BLaER1 (cell line): ENCODE results near the gene CHST12.
A peak's percentile ranks its signal among the peaks of the same experiment; 100 is the strongest.

ENCODE experiments used
- H3K27ac ChIP-seq: shearing (Covaris generic); formaldehyde crosslinking; 2 replicates; pipeline ENCODE4 v1.8.1; 2022
- H3K27me3 ChIP-seq: shearing (Covaris generic); formaldehyde crosslinking; 2 replicates; pipeline ENCODE4 v1.8.1; 2022
- H3K36me3 ChIP-seq: shearing (Covaris generic); formaldehyde crosslinking; 2 replicates; pipeline ENCODE4 v1.8.1; 2022
- H3K4me1 ChIP-seq: shearing (Covaris generic); formaldehyde crosslinking; 2 replicates; pipeline ENCODE4 v1.8.1; 2022
- H3K4me2 ChIP-seq: shearing (Covaris generic); formaldehyde crosslinking; 2 replicates; pipeline ENCODE4 v1.8.1; 2022
- H3K4me3 ChIP-seq: shearing (Covaris generic); formaldehyde crosslinking; 2 replicates; pipeline ENCODE4 v1.8.1; 2022
- H3K9ac ChIP-seq: shearing (Covaris generic); formaldehyde crosslinking; 2 replicates; pipeline ENCODE4 v1.8.1; 2022
- H3K9me3 ChIP-seq: shearing (Covaris generic); formaldehyde crosslinking; 2 replicates; pipeline ENCODE4 v1.8.1; 2022
- H4K20me1 ChIP-seq: shearing (Covaris generic); formaldehyde crosslinking; 2 replicates; pipeline ENCODE4 v1.8.1; 2022
- Cebpa-rat ChIP-seq: shearing (Covaris generic); IDR thresholded peaks from 2 replicates; pipeline ENCODE4 v1.8.1; 2022

CHST12 gene

GRCh38 chr7:2431260-2431867, 28.0 kb downstream of the CHST12 start:
- Histone ChIP-seq H3K4me1 (peaks cover 9% of the 10 kb centered on the region), H4K20me1 (peaks cover 68% of the 10 kb centered on the region), H3K4me2 (no peak overlapping the region), H3K27me3 (no peaks in the 10 kb centered on the region), H3K27ac (no peak overlapping the region), H3K9me3 (peaks cover 49% of the 10 kb centered on the region), H3K36me3 (peaks cover 84% of the 10 kb centered on the region), H3K9ac (no peak overlapping the region), H3K4me3 (no peak overlapping the region)
- TF ChIP-seq Cebpa-rat = no peak

- Histone ChIP-seq H3K27me3 (no peaks in the 10 kb centered on the region), H3K27ac (no peak overlapping the region), H3K4me3 (no peak overlapping the region), H3K36me3 (peaks cover 84% of the 10 kb centered on the region), H3K9me3 (peaks cover 42% of the 10 kb centered on the region), H3K4me1 (peaks cover 19% of the 10 kb centered on the region), H3K4me2 (no peak overlapping the region), H4K20me1 (peaks cover 71% of the 10 kb centered on the region), H3K9ac (no peak overlapping the region)
- TF ChIP-seq Cebpa-rat = no peak
These were observed 29.7 kb downstream of the CHST12 start for GRCh38 chr7:2432910-2433712.

GRCh38 chr7:2433713-2434550, 30.5 kb downstream of the CHST12 start:
- Histone ChIP-seq H4K20me1 (peaks cover 77% of the 10 kb centered on the region), H3K9me3 (peaks cover 36% of the 10 kb centered on the region), H3K4me3 (no peak overlapping the region), H3K27me3 (no peaks in the 10 kb centered on the region), H3K9ac (no peak overlapping the region), H3K27ac (no peak overlapping the region), H3K36me3 (peaks cover 79% of the 10 kb centered on the region), H3K4me1 (peaks cover 28% of the 10 kb centered on the region), H3K4me2 (no peak overlapping the region)
- no peak for TF ChIP-seq Cebpa-rat

GRCh38 chr7:2435146-2435545, 31.7 kb downstream of the CHST12 start:
- H4K20me1 ChIP-seq = peaks cover 79% of the 10 kb centered on the region
- H3K4me3 ChIP-seq = no peak overlapping the region
- H3K36me3 ChIP-seq = peaks cover 74% of the 10 kb centered on the region
- no peak overlapping the region for H3K4me2 ChIP-seq
- peaks cover 25% of the 10 kb centered on the region for H3K9me3 ChIP-seq
- no peak overlapping the region for H3K27ac ChIP-seq
- H3K27me3 ChIP-seq = no peaks in the 10 kb centered on the region
- H3K9ac ChIP-seq = no peak overlapping the region
- no peak for TF ChIP-seq Cebpa-rat
- H3K4me1 ChIP-seq = peaks cover 38% of the 10 kb centered on the region

GRCh38 chr7:2436341-2437104, 33.1 kb downstream of the CHST12 start:
- H3K9me3 ChIP-seq = peaks cover 12% of the 10 kb centered on the region; the same call in 1 of the 2 replicates
- H3K4me1 ChIP-seq = peaks cover 52% of the 10 kb centered on the region
- H3K27me3 ChIP-seq = no peaks in the 10 kb centered on the region
- H3K9ac ChIP-seq = no peak overlapping the region
- no peak overlapping the region for H3K4me2 ChIP-seq
- no peak overlapping the region for H3K4me3 ChIP-seq
- peaks cover 63% of the 10 kb centered on the region for H3K36me3 ChIP-seq
- peaks cover 86% of the 10 kb centered on the region for H4K20me1 ChIP-seq
- TF ChIP-seq Cebpa-rat = no peak
- H3K27ac ChIP-seq = no peak overlapping the region

GRCh38 chr7:2437136-2437535, 33.7 kb downstream of the CHST12 start:
- H3K4me2 ChIP-seq = no peak overlapping the region
- peaks cover 12% of the 10 kb centered on the region; the same call in 1 of the 2 replicates for H3K9me3 ChIP-seq
- peaks cover 85% of the 10 kb centered on the region for H4K20me1 ChIP-seq
- H3K36me3 ChIP-seq = peaks cover 57% of the 10 kb centered on the region
- H3K9ac ChIP-seq = no peak overlapping the region
- H3K27ac ChIP-seq = no peak overlapping the region
- peaks cover 53% of the 10 kb centered on the region for H3K4me1 ChIP-seq
- TF ChIP-seq Cebpa-rat = no peak
- no peak overlapping the region for H3K4me3 ChIP-seq
- H3K27me3 ChIP-seq = no peaks in the 10 kb centered on the region

GRCh38 chr7:2437537-2438148, 34.2 kb downstream of the CHST12 start:
- peak overlapping the region; percentile 36 for H3K27ac ChIP-seq
- H3K27me3 ChIP-seq = no peaks in the 10 kb centered on the region
- peaks cover 53% of the 10 kb centered on the region for H3K4me1 ChIP-seq
- H4K20me1 ChIP-seq = peaks cover 80% of the 10 kb centered on the region
- H3K4me3 ChIP-seq = peak overlapping the region; percentile 7; the same call in 1 of the 2 replicates
- no peak for TF ChIP-seq Cebpa-rat
- peaks cover 54% of the 10 kb centered on the region for H3K36me3 ChIP-seq
- H3K9me3 ChIP-seq = peaks cover 8% of the 10 kb centered on the region; the same call in 1 of the 2 replicates
- peak overlapping the region; percentile 88 for H3K4me2 ChIP-seq
- peak overlapping the region; percentile 32; the same call in 1 of the 2 replicates for H3K9ac ChIP-seq

GRCh38 chr7:2438186-2438585, 34.8 kb downstream of the CHST12 start:
- Histone ChIP-seq H3K4me3 (peak overlapping the region; percentile 7; the same call in 1 of the 2 replicates), H4K20me1 (peaks cover 74% of the 10 kb centered on the region), H3K9ac (peak overlapping the region; percentile 32; the same call in 1 of the 2 replicates), H3K9me3 (peaks cover 3% of the 10 kb centered on the region; the same call in 1 of the 2 replicates), H3K36me3 (peaks cover 52% of the 10 kb centered on the region), H3K27me3 (no peaks in the 10 kb centered on the region), H3K27ac (peak overlapping the region; percentile 36), H3K4me2 (peak overlapping the region; percentile 88), H3K4me1 (peaks cover 53% of the 10 kb centered on the region)
- TF ChIP-seq Cebpa-rat = no peak
